CD14-positive monocyte (primary cell): ENCODE results near the gene BAZ1B. TPM values are rescaled to one million over a fixed set of nuclear protein-coding genes. Genes with fewer than 3 reads are reported as not detected.

Source experiments
- DNase-seq, 3 donors: peaks; one replicate each; pipeline ENCODE4 v3.0.0-alpha.2; 2011 to 2022
- H2AFZ ChIP-seq: 2 replicates; pipeline ENCODE4 v1.6.0; 2012; ENCODE audit warnings: mild to moderate bottlenecking, low read depth, low read length, inconsistent platforms; ENCODE audit not compliant: insufficient read depth, poor library complexity, severe bottlenecking
- H3K27ac ChIP-seq, 2 donors: 1 replicate in 1 of 2; 2 replicates in 1 of 2; pipeline ENCODE4 v1.5.1; 2012 to 2013; ENCODE audit warnings: low read length in 2 of 2, control low read depth in 1 of 2, inconsistent platforms in 1 of 2, low read depth in 1 of 2, mild to moderate bottlenecking in 1 of 2
- H3K27me3 ChIP-seq, 2 donors: one replicate each; pipeline versions ENCODE4 v1.6.0 to v1.6.1; 2011 to 2013; ENCODE audit warnings: low read length in 2 of 2; ENCODE audit not compliant: control insufficient read depth in 2 of 2, insufficient read depth in 2 of 2
- H3K36me3 ChIP-seq, 2 donors: replicated peaks in 1 of 2; 1 replicate in 1 of 2; 2 replicates in 1 of 2; pipeline versions ENCODE4 v1.5.1 to v1.6.1; 2012 to 2013; ENCODE audit warnings: low read length in 2 of 2, control low read depth in 1 of 2, inconsistent platforms in 1 of 2, mild to moderate bottlenecking in 1 of 2; ENCODE audit not compliant: insufficient read depth in 2 of 2, control insufficient read depth in 1 of 2
- H3K4me1 ChIP-seq, 2 donors: 1 replicate in 1 of 2; 2 replicates in 1 of 2; pipeline versions ENCODE4 v1.5.1 to v1.6.1; 2012 to 2013; ENCODE audit warnings: low read length in 2 of 2, control low read depth in 1 of 2, inconsistent platforms in 1 of 2, mild to moderate bottlenecking in 1 of 2, moderate library complexity in 1 of 2; ENCODE audit not compliant: insufficient read depth in 2 of 2, control insufficient read depth in 1 of 2
- H3K4me2 ChIP-seq: replicated peaks from 2 replicates; pipeline ENCODE3; 2012; ENCODE audit warnings: low read length, moderate library complexity, mild to moderate bottlenecking; ENCODE audit not compliant: poor library complexity, severe bottlenecking; ENCODE audit errors: extremely low read depth
- H3K4me3 ChIP-seq, 3 experiments: fragments of 200-600 bp in 1 of 3; sonication (generic) in 1 of 3; replicated peaks in 1 of 3; 1 replicate in 2 of 3; 2 replicates in 1 of 3; pipeline ENCODE4 v1.5.1; 2011 to 2013; ENCODE audit warnings: low read length in 3 of 3, mild to moderate bottlenecking in 3 of 3, control low read depth in 2 of 3, low read depth in 2 of 3, inconsistent platforms in 1 of 3, moderate library complexity in 1 of 3
- H3K79me2 ChIP-seq: 2 replicates; pipeline ENCODE4 v1.6.0; 2012; ENCODE audit warnings: mild to moderate bottlenecking, control low read depth, inconsistent platforms, low read length, moderate library complexity; ENCODE audit not compliant: insufficient read depth
- H3K9ac ChIP-seq: 2 replicates; pipeline ENCODE4 v1.6.0; 2017; ENCODE audit warnings: low read length, mild to moderate bottlenecking; ENCODE audit not compliant: insufficient read depth, poor library complexity, severe bottlenecking
- H3K9me3 ChIP-seq, 2 donors: replicated peaks in 1 of 2; 1 replicate in 1 of 2; 2 replicates in 1 of 2; pipeline versions ENCODE4 v1.5.1 to v1.6.1; 2012 to 2013; ENCODE audit warnings: low read length in 2 of 2, control low read depth in 1 of 2; ENCODE audit not compliant: control insufficient read depth in 1 of 2, insufficient read depth in 1 of 2
- H4K20me1 ChIP-seq: 2 replicates; pipeline ENCODE4 v1.6.0; 2012; ENCODE audit warnings: mild to moderate bottlenecking, low read length, control low read depth, moderate library complexity; ENCODE audit not compliant: insufficient read depth
- H3K27ac Mint-ChIP-seq, 7 donors: one replicate each; pipeline ENCODE4 v1.8.0; 2020; ENCODE audit warnings: mild to moderate bottlenecking in 7 of 7, mixed read lengths in 7 of 7, moderate library complexity in 6 of 7, inconsistent platforms in 2 of 7
- H3K27me3 Mint-ChIP-seq, 3 donors: one replicate each; pipeline ENCODE4 v1.8.0; 2021 to 2022; ENCODE audit warnings: low read depth in 3 of 3, mild to moderate bottlenecking in 3 of 3, mixed read lengths in 3 of 3, moderate library complexity in 3 of 3, inconsistent platforms in 1 of 3
- H3K36me3 Mint-ChIP-seq, 2 donors: one replicate each; pipeline ENCODE4 v1.8.0; 2020; ENCODE audit warnings: mixed read lengths in 2 of 2, inconsistent platforms in 1 of 2, mild to moderate bottlenecking in 1 of 2
- H3K4me1 Mint-ChIP-seq: one replicate; pipeline ENCODE4 v1.8.0; 2020; ENCODE audit warnings: mild to moderate bottlenecking, mixed read lengths
- H3K4me3 Mint-ChIP-seq, 2 donors: one replicate each; pipeline ENCODE4 v1.8.0; 2020; ENCODE audit warnings: mild to moderate bottlenecking in 2 of 2, mixed read lengths in 2 of 2, moderate library complexity in 1 of 2
- H3K9me3 Mint-ChIP-seq, 7 donors: one replicate each; pipeline ENCODE4 v1.8.0; 2020 to 2022; ENCODE audit warnings: mixed read lengths in 7 of 7, mild to moderate bottlenecking in 6 of 7, moderate library complexity in 6 of 7, inconsistent platforms in 2 of 7
- WGBS: methylation state at CpG from one replicate; pipeline ENCODE4 v1.1.5; 2013; ENCODE audit warnings: missing lambda C conversion rate; ENCODE audit not compliant: insufficient coverage; 5-methylcytosine and 5-hydroxymethylcytosine counted together
- intact Hi-C, 2 donors: fragments of 100-400 bp; cut with micrococcal nuclease; formaldehyde crosslinking; loops; one replicate each; pipeline versions ENCODE4 v1.15.0 to v1.15.1; 2023
- polyA plus RNA-seq, 3 donors: library from polyadenylated mRNA; depleted of rRNA in 1 of 3; unstranded in 2 of 3; stranded (reverse) in 1 of 3; fragments of 300-500 nt in 2 of 3; fragments of >200 nt in 1 of 3; fragmentation: Illumina TruSeq in 2 of 3; gene quantifications; 1 replicate in 2 of 3; 2 replicates in 1 of 3; pipeline ENCODE4 v1.2.3, GENCODE V29; 2012 to 2021
- TF ChIP-seq, protein P1 (sequence below): fragments of 200-600 bp; IDR thresholded peaks from one replicate; pipeline ENCODE4 v1.8.0; 2022; ENCODE audit warnings: antibody characterized with exemption, mild to moderate bottlenecking

Gene BAZ1B
- polyA plus RNA-seq, 3 donors: 2.5 to 12.1 (median 5.0) TPM

DNA sequence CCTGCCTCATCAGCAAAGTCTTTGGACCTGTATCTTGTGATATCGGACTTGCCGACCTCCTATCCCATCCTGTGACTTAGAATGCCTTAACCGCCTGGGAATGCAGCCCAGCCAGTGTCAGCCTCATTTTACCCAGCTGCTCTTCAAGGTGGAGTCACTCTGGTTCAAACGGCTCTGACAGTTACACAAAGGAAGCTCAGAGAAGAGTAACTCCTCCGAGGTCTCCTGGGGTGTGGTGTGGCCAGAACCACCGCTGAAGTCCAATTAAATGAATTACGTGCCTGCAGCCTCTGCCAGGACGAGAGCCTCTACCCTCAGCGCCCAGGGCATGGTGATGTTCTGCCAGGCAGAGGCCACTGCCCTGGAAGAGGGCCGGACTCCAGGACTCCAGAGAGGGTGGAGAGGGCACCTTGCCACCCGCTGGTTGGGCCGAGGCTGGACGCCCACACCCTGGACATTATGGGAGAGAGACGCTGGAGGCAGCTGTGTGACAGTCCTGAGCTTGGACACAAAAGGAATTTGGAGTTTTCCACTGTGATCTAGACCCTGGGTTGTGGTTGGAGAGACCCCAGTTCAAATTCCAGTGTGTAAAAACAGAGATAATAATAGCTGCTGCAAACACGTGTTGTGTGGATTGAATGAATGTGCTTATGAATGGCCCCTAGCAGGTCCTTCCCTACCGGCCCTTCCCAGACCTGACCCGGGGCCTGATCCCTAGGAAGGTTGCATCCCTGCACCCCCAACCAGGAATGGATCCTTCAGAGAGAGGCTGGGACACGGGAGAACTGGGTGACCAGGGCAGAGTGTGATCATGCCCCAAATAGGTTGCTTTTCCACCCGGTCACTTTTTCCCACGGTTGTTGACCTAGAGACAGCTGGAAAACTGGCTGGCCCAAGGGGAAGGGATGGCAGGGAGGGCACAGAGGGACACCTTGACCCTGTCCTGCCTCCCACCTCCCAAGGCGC is 126.3 kb downstream of the BAZ1B start:
- H3K9ac ChIP-seq: no peak overlapping the region

DNA sequence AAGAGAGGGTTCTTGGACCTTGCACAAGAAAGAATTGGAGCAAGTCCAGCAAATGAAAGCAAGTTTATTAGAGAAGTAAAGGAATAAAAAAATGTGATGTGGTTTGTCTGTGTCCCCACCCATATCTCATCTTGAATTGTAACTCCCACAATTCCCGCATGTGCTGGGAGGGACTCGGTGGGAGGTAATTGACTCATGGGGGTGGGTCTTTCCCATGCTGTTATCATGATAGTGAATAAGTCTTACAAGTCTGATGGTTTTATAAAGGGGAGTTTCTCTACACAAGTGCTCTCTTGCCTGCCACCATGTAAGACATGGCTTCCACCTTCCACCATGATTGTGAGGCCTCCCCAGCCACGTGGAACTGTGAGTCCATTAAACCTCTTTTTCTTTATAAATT is 127.7 kb downstream of the BAZ1B start:
- H3K4me3 Mint-ChIP-seq: no peak overlapping the region
- Histone ChIP-seq H3K27ac (no peak overlapping the region), H2AFZ (no peak overlapping the region), H3K9ac (no peak overlapping the region), H3K36me3 (no peaks in the 10 kb centered on the region), H3K27me3 (no peaks in the 10 kb centered on the region), H3K79me2 (no peaks in the 10 kb centered on the region), H4K20me1 (no peaks in the 10 kb centered on the region), H3K4me3 (no peak overlapping the region), H3K9me3 (peaks cover 2 to 11% of the 10 kb centered on the region in 2 donors), H3K4me2 (no peak overlapping the region), H3K4me1 (peaks cover 0 to 8% of the 10 kb centered on the region in 2 donors)
- peaks cover 4 to 12% (median 6%) of the 10 kb centered on the region in 3 donors for H3K27me3 Mint-ChIP-seq
- TF ChIP-seq, protein P1, sequence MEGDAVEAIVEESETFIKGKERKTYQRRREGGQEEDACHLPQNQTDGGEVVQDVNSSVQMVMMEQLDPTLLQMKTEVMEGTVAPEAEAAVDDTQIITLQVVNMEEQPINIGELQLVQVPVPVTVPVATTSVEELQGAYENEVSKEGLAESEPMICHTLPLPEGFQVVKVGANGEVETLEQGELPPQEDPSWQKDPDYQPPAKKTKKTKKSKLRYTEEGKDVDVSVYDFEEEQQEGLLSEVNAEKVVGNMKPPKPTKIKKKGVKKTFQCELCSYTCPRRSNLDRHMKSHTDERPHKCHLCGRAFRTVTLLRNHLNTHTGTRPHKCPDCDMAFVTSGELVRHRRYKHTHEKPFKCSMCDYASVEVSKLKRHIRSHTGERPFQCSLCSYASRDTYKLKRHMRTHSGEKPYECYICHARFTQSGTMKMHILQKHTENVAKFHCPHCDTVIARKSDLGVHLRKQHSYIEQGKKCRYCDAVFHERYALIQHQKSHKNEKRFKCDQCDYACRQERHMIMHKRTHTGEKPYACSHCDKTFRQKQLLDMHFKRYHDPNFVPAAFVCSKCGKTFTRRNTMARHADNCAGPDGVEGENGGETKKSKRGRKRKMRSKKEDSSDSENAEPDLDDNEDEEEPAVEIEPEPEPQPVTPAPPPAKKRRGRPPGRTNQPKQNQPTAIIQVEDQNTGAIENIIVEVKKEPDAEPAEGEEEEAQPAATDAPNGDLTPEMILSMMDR: no peak
- WGBS: no CpG with 5 or more reads among the region's 3 CpGs
- no peak for DNase-seq
- peak overlapping the region in 1 of 7 donors; percentile 48 for H3K27ac Mint-ChIP-seq
- intact Hi-C loops: no loop called here
- peaks cover 4 to 15% (median 11%) of the 10 kb centered on the region in 7 donors for H3K9me3 Mint-ChIP-seq
- H3K36me3 Mint-ChIP-seq: no peaks in the 10 kb centered on the region
- peaks cover 8% of the 10 kb centered on the region for H3K4me1 Mint-ChIP-seq

More for the DNA sequence above, 126.3 kb downstream of the BAZ1B start:
- Histone ChIP-seq H3K36me3 (no peaks in the 10 kb centered on the region), H2AFZ (no peak overlapping the region), H3K9me3 (no peaks in the 10 kb centered on the region), H3K27me3 (no peaks in the 10 kb centered on the region), H3K4me2 (no peak overlapping the region), H3K27ac (no peak overlapping the region), H3K4me1 (peaks cover 0 to 11% of the 10 kb centered on the region in 2 donors), H3K4me3 (no peak overlapping the region), H3K79me2 (no peaks in the 10 kb centered on the region), H4K20me1 (no peaks in the 10 kb centered on the region)
- intact Hi-C loops: no loop called here
- TF ChIP-seq, protein P1: no peak
- WGBS: 93% methylated on average over 14 of the region's 21 CpGs
- H3K36me3 Mint-ChIP-seq: no peaks in the 10 kb centered on the region
- H3K27ac Mint-ChIP-seq: no peak overlapping the region
- peaks cover 2 to 9% (median 6%) of the 10 kb centered on the region in 3 donors for H3K27me3 Mint-ChIP-seq
- DNase-seq: no peak
- no peak overlapping the region for H3K4me3 Mint-ChIP-seq
- peaks cover 10% of the 10 kb centered on the region for H3K4me1 Mint-ChIP-seq
- peaks cover 0 to 9% (median 4%) of the 10 kb centered on the region in 7 donors for H3K9me3 Mint-ChIP-seq
